Osteocyte (in vitro differentiated cells): Measurements from ENCODE around the gene DUSP15. TPM values are rescaled to one million over a fixed set of nuclear protein-coding genes. Genes with fewer than 3 reads are reported as not detected.

Source experiments
- DNase-seq: peaks from one replicate; pipeline ENCODE4 v3.0.0; 2021; ENCODE audit warnings: mixed read lengths; ENCODE audit not compliant: unreplicated experiment; ENCODE audit errors: extremely low spot score
- H3K27ac Mint-ChIP-seq: one replicate; pipeline ENCODE4 v1.8.0; 2021; ENCODE audit warnings: mild to moderate bottlenecking, mixed read lengths; ENCODE audit not compliant: unreplicated experiment
- H3K27me3 Mint-ChIP-seq: one replicate; pipeline ENCODE4 v1.8.0; 2021; ENCODE audit warnings: mixed read lengths; ENCODE audit not compliant: unreplicated experiment
- H3K36me3 Mint-ChIP-seq: one replicate; pipeline ENCODE4 v1.8.0; 2021; ENCODE audit warnings: mixed read lengths; ENCODE audit not compliant: unreplicated experiment
- H3K4me1 Mint-ChIP-seq: one replicate; pipeline ENCODE4 v1.8.0; 2021; ENCODE audit warnings: mixed read lengths; ENCODE audit not compliant: unreplicated experiment
- H3K4me3 Mint-ChIP-seq: one replicate; pipeline ENCODE4 v1.8.0; 2021; ENCODE audit warnings: mild to moderate bottlenecking, moderate library complexity, mixed read lengths; ENCODE audit not compliant: unreplicated experiment
- H3K9me3 Mint-ChIP-seq: one replicate; pipeline ENCODE4 v1.8.0; 2021; ENCODE audit warnings: mixed read lengths; ENCODE audit not compliant: unreplicated experiment
- CTCF ChIP-seq: fragments of 200-600 bp; sonication (generic); IDR thresholded peaks from 2 replicates; pipeline ENCODE4 v1.5.0; 2021; ENCODE audit warnings: antibody characterized with exemption, mild to moderate bottlenecking, moderate library complexity
- total RNA-seq: library from RNA; stranded (reverse); gene quantifications from 2 replicates; pipeline ENCODE4 v1.2.1, GENCODE V29; 2021

DUSP15 gene
- total RNA-seq, 1 donor from 2014 or later = 3.2 TPM

GRCh38 chr20:31903627-31904386 lies 33.5 kb upstream of the DUSP15 start:
- H3K27me3 Mint-ChIP-seq = peaks cover 18% of the 10 kb centered on the region
- no peak overlapping the region for H3K4me3 Mint-ChIP-seq
- DNase-seq = no peak
- no peaks in the 10 kb centered on the region for H3K36me3 Mint-ChIP-seq
- TF ChIP-seq CTCF = no peak
- no peaks in the 10 kb centered on the region for H3K9me3 Mint-ChIP-seq
- no peak overlapping the region for H3K27ac Mint-ChIP-seq
- H3K4me1 Mint-ChIP-seq = no peaks in the 10 kb centered on the region

GRCh38 chr20:31901615-31902014 lies 31.3 kb upstream of the DUSP15 start:
- Mint-ChIP-seq H3K4me1 (no peaks in the 10 kb centered on the region), H3K27ac (no peak overlapping the region), H3K9me3 (no peaks in the 10 kb centered on the region), H3K4me3 (no peak overlapping the region), H3K27me3 (peaks cover 36% of the 10 kb centered on the region), H3K36me3 (no peaks in the 10 kb centered on the region)
- no peak for DNase-seq
- TF ChIP-seq CTCF = no peak

- H3K27me3 Mint-ChIP-seq = peaks cover 47% of the 10 kb centered on the region
- no peak for TF ChIP-seq CTCF
- H3K9me3 Mint-ChIP-seq = no peaks in the 10 kb centered on the region
- H3K4me3 Mint-ChIP-seq = no peak overlapping the region
- no peak for DNase-seq
- no peaks in the 10 kb centered on the region for H3K4me1 Mint-ChIP-seq
- no peak overlapping the region for H3K27ac Mint-ChIP-seq
- no peaks in the 10 kb centered on the region for H3K36me3 Mint-ChIP-seq
Observed at GRCh38 chr20:31897541-31897940, 27.2 kb upstream of the DUSP15 start.

- no peak for TF ChIP-seq CTCF
- H3K36me3 Mint-ChIP-seq = no peaks in the 10 kb centered on the region
- no peaks in the 10 kb centered on the region for H3K9me3 Mint-ChIP-seq
- H3K27ac Mint-ChIP-seq = no peak overlapping the region
- H3K4me1 Mint-ChIP-seq = no peaks in the 10 kb centered on the region
- no peak overlapping the region for H3K4me3 Mint-ChIP-seq
- peaks cover 51% of the 10 kb centered on the region for H3K27me3 Mint-ChIP-seq
- no peak for DNase-seq
Observed at GRCh38 chr20:31896049-31896448, 25.7 kb upstream of the DUSP15 start.

GRCh38 chr20:31894980-31895675 lies 24.8 kb upstream of the DUSP15 start:
- no peak overlapping the region for H3K27ac Mint-ChIP-seq
- no peak for TF ChIP-seq CTCF
- H3K9me3 Mint-ChIP-seq = no peaks in the 10 kb centered on the region
- peaks cover 52% of the 10 kb centered on the region for H3K27me3 Mint-ChIP-seq
- H3K4me3 Mint-ChIP-seq = no peak overlapping the region
- no peaks in the 10 kb centered on the region for H3K36me3 Mint-ChIP-seq
- DNase-seq = no peak
- H3K4me1 Mint-ChIP-seq = no peaks in the 10 kb centered on the region
